Medulla oblongata (tissue), 1 donor: ENCODE results near the gene ENGASE.

Experiments
- DNase-seq: peaks from one replicate; pipeline ENCODE4 v3.0.0-alpha.2; 2015; ENCODE audit errors: extremely low spot score

Gene ENGASE

GRCh38 chr17:79079421-79080200 is 5.0 kb downstream of the ENGASE start:
- DNase-seq: no peak

- no peak for DNase-seq
Measured at GRCh38 chr17:79080349-79080748, 5.7 kb downstream of the ENGASE start.

- DNase-seq: no peak
Measured at GRCh38 chr17:79080761-79081290, 6.2 kb downstream of the ENGASE start.

DNA sequence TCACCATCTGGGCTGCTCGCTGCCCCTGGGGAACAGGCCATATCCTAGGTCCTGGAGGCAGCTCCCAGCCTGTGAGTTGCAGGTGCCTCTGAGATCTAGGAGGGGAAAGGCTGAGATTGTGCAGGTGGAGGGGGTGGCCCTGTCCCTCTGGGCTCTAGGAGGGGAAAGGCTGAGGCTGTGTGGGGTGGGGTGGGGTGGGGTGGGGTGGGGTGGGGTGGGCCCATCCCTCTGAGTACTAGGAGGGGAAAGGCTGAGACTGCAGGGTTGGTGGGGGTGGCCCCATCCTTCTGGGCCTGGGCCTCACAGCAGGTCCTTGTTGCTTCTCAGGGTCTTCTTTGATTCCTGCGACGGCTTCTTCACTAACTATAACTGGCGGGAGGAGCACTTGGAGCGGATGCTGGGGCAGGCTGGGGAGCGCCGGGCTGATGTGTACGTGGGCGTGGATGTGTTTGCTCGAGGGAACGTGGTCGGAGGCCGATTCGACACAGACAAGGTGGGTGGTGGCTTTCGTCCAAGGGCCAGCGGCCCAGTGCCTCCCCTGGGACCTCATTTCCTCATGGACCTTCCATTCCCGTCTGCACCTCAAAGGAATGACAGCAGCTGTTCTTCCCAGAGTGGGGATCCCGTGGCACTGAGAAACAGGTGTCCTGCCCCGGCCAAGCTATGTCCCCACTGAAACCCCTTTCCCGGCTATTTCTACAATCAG is 7.1 kb downstream of the ENGASE start:
- no peak for DNase-seq

- DNase-seq: peak; percentile 18
Measured at GRCh38 chr17:79082311-79083190, 7.9 kb downstream of the ENGASE start.

DNA sequence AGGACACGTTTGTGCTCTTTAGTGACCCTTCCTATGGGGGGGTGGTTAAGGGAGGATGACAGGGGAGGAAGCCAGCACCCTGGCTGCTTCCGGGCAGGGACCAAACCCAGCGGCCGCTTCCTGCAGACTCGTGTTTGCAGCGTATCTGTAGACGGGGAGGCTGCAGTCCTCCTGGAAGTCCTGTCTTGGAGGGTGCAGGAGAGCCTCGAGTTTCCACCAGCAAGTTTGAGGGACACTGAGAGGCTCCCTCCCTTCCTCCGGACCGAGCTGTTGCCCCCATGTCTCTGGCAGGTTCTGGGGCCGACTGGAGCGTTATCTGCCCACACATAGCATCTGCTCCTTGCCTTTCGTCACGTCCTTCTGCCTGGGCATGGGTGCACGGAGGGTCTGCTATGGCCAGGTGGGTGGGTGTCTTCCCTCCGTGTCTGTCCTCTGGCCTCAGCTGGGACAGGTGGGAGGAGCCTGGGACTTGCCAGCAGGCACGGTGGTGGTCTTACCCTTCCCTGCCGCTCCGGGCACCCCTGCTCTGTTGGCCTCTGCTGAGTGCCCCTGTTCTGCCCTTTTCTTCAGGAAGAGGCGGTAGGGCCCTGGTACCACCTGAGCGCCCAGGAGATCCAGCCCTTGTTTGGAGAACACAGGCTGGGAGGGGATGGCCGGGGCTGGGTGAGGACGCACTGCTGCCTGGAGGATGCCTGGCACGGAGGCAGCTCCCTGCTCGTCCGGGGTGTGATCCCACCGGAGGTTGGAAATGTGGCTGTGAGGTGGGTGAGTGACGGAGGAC is 8.8 kb downstream of the ENGASE start:
- no peak for DNase-seq

DNA sequence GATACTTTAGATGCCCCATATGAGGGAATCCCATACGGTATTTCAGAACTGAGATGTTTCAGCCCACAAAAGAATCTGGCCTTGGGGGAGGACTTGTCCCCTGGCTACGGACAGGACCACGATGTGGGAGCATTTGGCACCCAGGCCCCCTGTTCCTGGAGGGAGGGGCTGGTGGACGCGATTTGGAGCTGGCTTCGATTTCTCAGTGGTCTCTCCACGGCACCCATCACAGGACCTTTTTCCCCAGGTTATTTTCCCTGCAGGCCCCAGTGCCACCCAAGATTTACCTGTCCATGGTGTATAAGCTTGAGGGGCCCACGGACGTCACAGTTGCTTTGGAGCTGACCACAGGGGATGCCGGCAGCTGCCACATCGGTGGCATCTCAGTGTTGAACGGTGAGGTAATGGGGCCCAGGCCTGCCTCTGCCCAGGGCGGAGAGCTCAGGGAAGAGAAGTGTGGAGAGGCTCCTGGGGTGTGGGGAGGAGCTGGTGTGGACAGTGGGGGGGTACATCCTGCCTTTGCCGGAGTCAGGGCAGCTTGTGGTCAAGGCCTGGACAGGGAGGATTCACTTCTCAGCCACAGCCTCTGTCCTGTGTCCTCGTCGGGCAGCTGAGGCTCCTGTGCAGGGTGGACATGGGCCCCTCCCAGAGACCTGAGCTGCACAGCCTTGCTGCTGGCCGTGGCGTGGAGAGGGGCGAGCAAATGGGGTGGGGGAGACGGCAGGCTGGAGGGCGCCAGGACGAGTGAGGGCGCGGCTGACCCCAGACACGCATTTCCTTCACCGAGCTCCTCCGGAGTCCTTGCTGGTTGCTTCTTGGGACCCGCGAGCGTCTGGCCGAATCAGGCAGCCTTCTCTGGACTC is 9.9 kb downstream of the ENGASE start:
- no peak for DNase-seq

GRCh38 chr17:79085154-79085920 is 10.7 kb downstream of the ENGASE start:
- no peak for DNase-seq

DNA sequence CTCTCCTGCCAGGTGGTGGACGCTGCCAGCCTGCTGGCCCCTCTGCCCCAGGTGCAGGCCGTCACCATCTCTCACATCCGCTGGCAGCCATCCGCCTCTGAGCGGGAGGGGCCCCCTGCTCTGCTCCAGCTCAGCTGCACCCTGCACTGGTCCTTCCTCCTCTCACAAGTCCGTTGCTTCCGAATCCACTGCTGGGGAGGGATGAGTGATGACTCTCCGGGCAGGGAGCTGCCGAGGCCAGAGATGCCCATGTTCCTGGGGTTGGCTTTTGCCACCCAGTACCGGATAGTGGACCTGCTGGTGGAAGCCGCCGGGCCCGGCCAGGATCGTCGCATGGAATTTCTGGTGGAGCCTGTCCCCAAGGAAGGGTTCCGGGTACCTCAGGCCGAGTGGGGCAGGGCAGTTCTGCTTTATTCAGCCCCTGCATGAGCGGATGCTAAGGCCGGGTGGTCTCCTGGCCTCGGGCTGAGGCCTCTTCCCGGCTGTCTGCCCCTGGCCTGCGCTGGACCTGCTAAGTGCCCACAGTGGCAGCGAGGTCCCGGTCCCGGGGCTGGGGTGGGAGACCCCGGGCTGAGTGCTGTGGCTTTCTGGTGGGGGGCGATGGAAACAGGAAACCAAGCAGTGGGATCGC is 11.4 kb downstream of the ENGASE start:
- no peak for DNase-seq

DNA sequence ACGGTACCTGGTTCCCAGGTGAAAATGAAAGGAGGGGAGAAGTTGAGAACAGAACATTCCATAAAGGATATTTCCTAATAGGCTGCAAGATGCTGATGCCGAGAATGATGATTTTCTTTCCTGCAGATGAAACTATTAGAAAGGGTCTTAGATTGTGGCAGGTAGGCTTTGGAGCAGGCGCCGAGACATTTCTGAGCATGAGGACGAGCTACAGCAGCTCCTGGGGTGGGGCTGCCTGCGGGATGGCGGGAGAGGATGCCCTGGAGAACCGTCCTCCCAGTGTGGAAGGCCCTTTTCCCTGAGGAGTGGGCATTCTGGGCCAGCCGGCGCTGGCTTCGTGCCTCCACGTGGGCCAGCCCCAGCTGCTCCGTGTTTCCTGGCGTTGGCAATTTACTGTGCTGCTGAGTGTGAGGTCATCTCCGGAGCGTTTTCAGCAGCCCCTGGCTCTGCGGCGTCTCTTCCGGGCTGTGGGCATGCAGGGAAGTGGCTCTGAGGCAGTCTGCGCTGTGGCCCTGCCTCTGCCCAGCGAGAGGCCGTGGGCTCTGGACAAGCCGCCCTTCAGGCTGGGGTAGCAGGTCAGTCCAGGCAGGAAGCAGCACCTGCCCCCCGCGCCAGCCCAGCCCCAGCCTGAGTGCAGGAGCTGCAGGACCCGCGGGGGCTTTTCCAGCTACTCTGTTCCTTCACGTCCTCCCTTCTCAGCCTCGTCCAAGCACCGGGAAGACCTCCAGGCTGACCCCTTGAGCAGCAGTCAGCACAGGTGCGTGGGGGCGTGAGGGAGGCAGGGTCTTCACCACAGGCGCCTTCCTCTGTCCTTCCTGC is 12.2 kb downstream of the ENGASE start:
- no peak for DNase-seq

DNA sequence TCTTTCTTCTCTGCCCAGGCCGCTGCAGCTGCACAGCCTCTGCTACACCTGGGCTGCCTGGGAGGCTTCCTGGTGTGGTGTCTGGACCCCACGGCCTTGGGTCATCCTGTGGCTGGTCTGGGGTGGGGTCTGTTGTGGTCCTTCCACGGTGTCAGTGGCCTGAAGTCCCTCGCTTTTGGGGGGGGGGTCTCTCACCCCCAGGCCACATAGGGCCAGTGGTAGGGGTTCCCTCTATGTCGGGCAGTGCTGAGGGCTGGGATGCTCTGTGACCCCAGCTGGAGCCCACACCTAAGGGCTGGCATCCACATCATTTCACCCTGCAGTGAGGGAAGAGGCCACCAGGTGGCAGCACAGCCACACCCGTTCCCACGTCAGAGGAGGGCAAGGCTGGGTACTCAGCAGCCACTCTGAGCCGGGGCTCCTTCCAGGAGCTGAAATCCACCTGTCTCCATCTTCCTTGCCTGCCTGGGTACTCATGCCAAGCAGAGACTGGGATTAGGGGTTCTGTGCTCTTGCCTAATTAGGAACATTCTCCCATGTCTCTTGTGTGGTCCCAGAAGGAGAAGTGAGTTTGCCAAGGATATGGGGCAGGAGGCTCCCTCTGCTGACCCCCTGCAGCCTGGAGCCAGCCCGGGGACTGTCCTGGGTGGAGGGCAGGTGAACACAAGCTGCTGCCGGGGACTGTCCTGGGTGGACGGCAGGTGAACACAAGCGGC is 13.0 kb downstream of the ENGASE start:
- peak; percentile 70 for DNase-seq

DNA sequence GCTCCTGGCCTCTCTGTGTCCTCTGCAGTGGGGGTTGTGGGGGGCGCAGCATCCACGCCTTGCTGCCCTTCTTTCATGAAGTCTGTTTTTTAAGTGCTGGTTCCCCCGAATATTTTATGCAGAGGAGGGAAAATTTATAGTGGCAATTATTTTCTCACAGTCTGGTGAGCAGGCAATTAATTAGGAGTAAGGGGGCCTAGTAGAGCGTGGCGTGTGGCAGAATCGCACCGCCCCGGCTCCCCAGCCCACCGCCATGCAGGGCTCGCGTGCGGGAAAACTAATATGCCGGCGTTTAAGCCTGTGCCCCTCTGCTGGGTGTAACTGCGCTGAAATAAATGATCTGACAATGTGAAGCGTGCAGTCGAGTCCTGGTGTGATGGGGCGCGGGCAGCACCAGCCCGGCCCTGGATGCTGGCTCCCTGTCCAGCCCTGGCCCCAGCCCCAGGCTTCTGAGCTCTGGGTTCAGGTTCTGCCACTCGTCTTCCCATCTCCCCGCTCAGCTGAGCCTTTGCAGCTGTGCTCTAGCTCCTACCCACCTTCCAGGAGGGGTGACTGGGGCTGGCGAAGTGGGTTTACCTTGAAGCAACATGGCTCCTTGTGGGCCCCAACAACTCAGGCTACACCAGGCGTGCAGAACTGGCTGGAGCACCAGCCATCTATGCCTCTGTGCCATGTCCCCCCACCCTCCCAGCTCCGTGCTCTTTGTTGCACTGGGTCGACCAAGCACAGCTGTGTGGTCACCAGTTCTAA is 13.8 kb downstream of the ENGASE start:
- DNase-seq: no peak

DNA sequence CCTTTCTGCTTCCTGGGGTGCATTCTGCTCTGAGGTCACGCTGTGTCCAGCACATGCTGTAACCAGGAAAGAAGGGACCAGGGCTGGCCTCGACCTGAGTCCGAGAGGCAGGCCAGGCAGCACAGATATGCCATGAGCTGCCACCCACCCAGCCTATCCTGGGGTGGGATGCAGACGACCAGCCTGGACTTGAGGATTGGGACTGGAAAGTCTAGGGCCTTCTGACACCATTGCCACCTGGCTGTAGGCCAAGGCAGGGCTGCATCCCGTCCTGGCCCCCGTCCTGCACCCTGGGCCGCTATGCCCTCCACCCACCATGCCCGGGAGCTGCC is 14.3 kb downstream of the ENGASE start:
- no peak for DNase-seq

DNA sequence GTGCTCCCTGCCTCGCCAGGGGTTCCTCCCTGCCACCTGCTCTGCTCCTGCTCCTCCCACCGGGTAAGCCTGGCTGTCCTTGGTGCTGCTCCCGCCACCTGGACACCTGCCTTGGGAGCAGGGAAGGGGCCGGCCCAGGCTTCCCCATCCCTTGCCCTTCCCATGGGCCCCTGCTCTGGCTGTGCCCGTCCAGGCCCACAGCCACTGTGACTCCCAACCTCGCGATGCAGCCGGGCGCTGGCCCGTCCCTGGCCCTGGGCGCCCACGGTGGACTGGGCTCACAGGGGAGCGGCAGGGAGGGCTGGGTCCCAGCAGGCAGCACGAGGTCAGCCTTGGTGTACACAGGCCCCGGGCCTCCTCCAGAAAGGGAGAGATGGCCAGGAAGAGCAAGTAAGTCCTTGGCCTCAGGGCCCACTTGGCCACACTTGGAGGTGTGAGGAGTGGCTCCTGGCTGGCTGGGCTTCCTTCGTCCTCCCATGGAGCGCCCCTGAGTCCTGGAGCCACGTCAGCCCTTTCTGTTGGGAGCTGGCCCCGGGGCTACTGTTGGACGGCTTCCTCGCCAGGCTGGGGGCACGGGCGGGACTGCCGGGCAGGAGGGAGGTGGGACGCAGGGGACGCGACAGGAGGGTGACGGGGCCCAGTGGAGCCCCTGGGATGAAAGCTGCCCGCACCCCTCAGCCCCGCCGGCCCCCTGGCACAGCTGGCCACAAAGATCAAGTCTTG is 15.3 kb downstream of the ENGASE start:
- DNase-seq: no peak

DNA sequence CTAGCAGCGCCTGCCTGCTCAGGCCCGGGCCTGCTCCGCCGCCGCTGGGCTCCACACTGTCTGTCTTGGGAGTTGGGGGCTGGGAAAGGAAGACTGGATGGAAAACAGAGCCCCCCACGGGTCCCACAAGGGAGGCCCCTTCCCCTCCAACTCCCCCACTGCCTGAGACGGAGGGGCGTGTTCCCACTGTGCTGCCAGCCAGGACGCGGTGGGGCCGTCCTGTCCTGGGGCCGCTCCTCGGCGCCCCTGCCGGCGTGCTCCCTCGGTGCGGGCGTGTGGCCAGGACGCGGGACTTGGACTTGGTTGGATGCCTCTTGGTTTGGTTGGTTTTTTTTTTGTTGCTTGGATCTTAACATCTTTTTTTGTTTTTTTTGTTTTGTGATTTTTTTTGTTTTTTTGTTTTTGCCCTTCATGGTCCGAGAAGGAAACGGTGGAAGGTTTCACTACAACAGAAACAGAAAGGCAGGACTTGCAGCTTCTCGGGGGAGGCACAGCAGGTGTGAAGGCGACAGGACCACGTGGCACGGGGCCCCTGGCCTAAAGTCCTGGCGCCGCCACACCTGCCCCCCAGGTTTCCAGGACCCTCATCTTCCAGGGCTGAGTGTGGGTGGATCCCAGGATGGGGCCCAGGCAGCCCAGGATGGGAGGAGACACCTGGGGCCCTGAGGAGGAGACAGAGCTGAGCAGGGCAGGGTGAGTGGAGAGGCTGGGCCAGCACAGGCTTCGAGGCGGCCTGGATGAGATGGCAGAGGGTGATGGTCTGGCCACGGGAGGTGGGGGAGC is 16.0 kb downstream of the ENGASE start:
- DNase-seq: peak; percentile 10
